Lower leg skin (tissue), 4 donors: Measurements from ENCODE around the gene PIP5K1C. TPM values are rescaled to one million over a fixed set of nuclear protein-coding genes. Genes with fewer than 3 reads are reported as not detected.

Experiments used
- DNase-seq, 2 donors: peaks; one replicate each; pipeline ENCODE4 v3.0.0-alpha.2; 2019; ENCODE audit warnings: low spot score in 2 of 2
- H3K4me3 ChIP-seq: fragments of 200-600 bp; sonication (generic); 2 replicates; pipeline ENCODE4 v1.5.1; 2017; ENCODE audit warnings: mild to moderate bottlenecking, low read depth; ENCODE audit not compliant: poor library complexity, severe bottlenecking
- CTCF ChIP-seq, 3 donors: fragments of 450-650 bp; IDR thresholded peaks; one replicate each; pipeline ENCODE4 v1.5.1; 2016; ENCODE audit warnings: antibody characterized with exemption in 3 of 3, mild to moderate bottlenecking in 3 of 3, moderate library complexity in 2 of 3
- POLR2A ChIP-seq, 2 donors: fragments of 450-650 bp; IDR thresholded peaks; one replicate each; pipeline ENCODE4 v1.6.1; 2016 to 2017; ENCODE audit warnings: antibody characterized with exemption in 2 of 2, mild to moderate bottlenecking in 1 of 2, moderate library complexity in 1 of 2
- WGBS, 2 donors: methylation state at CpG; one replicate each; pipeline ENCODE4 v1.1.5; 2018; 5-methylcytosine and 5-hydroxymethylcytosine counted together
- intact Hi-C: fragments of 100-400 bp; cut with DNase I; formaldehyde crosslinking; loops from one replicate; pipeline ENCODE4 v1.15.0; 2023; ENCODE audit warnings: low total_unique reads
- total RNA-seq, 4 donors: library from RNA; depleted of rRNA; stranded (reverse); fragments of >200 nt; gene quantifications; one replicate each; pipeline ENCODE4 v1.1.0, GENCODE V29; 2016

The PIP5K1C gene
- total RNA-seq, 4 donors from 2014 or later, result 14.1 to 27.3 (median 22.1) TPM

- no peak for DNase-seq
- 91 to 92% methylated on average over 8 of the region's 8 CpGs for WGBS, 2 donors
- intact Hi-C loops, result no loop called here
- H3K4me3 ChIP-seq, result no peak overlapping the region
- TF ChIP-seq CTCF (IDR thresholded peaks at IDR 0.05) (no peak), POLR2A (IDR thresholded peaks at IDR 0.05) (no peak)
These were observed 27.7 kb downstream of the PIP5K1C start for GRCh38 chr19:3672575-3672948.

GRCh38 chr19:3671680-3672574 lies 28.3 kb downstream of the PIP5K1C start:
- intact Hi-C loops, result no loop called here
- DNase-seq, result no peak

GRCh38 chr19:3670796-3671679 lies 29.2 kb downstream of the PIP5K1C start:
- DNase-seq, result peak; percentile 46 to 93
- 53 to 64% methylated on average over 40 to 44 of the region's 45 CpGs for WGBS, 2 donors
- TF ChIP-seq POLR2A (IDR thresholded peaks at IDR 0.05) (no peak), CTCF (IDR thresholded peaks at IDR 0.05) (no peak)
- intact Hi-C loops, result no loop called here
- no peak overlapping the region for H3K4me3 ChIP-seq

More at GRCh38 chr19:3671680-3672574, 28.3 kb downstream of the PIP5K1C start:
- H3K4me3 ChIP-seq, result no peak overlapping the region
- 61 to 73% methylated on average over 40 of the region's 40 CpGs for WGBS, 2 donors
- no peak for TF ChIP-seq POLR2A (IDR thresholded peaks at IDR 0.05)
- no peak for TF ChIP-seq CTCF (IDR thresholded peaks at IDR 0.05)

- peak; percentile 59 to 94 for DNase-seq
- no peak overlapping the region for H3K4me3 ChIP-seq
- intact Hi-C loops, result no loop called here
- TF ChIP-seq POLR2A (IDR thresholded peaks at IDR 0.05) (no peak), CTCF (IDR thresholded peaks at IDR 0.05) (no peak)
- 45 to 48% methylated on average over 20 to 28 of the region's 33 CpGs for WGBS, 2 donors
These were observed 30.1 kb downstream of the PIP5K1C start for GRCh38 chr19:3669947-3670795.
